NCI-H510A (cell line): ENCODE measurements around the gene CRYGB.
"Not testable (repeated sequence)": the region's sequence is repeated elsewhere in the genome, so short reads cannot be mapped to it uniquely, and the experiment has no call there.

Experiments
- DNase-seq: peaks from one replicate; lab custom pipeline; 2025; lab: John Stamatoyannopoulos, UW

The CRYGB gene

GRCh38 chr2:208112969-208113368 lies 33.0 kb downstream of the CRYGB start:
- peak; percentile 73 for DNase-seq

DNA sequence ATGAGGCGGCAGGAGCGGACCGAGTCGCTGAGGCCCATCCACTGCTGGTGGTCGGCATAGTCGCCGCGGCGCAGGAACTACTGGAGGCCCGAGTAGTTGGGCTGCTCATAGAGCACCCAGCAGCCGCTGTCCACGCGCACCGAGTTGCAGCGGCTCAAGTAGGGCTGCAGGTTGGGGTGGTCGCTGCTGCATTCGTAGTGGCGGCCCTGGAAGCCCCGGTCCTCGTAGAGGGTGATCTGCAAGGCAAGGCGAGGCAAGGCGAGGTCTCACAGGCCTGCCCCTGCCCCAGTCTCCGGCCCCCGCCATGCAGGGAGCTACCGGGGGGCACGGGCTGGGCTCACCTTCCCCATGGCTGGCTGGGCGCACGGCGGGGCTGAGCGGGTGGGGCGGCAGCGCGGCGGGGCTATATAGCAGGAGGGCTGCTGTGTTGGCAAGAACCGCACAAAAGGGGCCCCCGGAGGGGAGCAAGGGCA lies 33.6 kb downstream of the CRYGB start:
- not testable (repeated sequence) for DNase-seq

GRCh38 chr2:208103616-208104015 lies 42.3 kb downstream of the CRYGB start:
- DNase-seq: no peak

GRCh38 chr2:208101716-208102631 lies 44.0 kb downstream of the CRYGB start:
- DNase-seq: no peak

DNA sequence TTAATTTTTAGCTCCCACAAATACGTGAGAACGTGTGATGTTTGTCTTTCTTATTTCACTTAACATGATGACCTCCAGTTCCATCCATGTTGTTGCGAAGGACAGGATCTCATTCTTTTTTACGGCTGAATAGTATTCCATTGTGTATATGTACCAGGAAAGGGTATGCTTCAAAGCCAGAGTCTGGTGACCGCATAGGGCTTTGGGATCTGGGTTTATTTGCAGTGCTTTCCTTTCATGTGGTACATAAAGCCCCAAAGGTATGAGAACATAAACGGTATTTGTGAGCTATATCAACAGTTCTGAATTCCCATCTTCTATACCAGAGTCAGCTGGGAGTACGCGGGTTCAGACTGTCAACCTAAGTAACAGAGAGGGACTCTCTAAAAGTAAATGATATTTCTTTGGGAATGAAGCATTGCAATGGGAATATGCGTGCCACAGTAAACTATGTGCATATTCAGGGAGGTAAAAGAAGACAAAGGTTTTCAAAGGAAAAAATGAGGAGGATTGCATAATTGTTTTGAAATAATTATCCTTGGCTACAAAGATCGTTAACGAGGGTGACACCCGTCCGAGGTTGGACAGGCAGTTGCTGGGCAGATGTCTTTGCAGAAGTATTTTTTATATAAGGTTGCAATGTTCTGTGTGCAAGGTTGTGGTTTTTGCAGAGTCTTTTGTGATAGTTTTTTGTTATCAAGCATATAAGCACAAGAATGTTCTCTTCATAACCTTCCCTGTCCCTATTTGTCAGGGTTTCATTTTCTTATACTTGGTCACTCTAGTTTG lies 46.1 kb downstream of the CRYGB start:
- no peak for DNase-seq

DNA sequence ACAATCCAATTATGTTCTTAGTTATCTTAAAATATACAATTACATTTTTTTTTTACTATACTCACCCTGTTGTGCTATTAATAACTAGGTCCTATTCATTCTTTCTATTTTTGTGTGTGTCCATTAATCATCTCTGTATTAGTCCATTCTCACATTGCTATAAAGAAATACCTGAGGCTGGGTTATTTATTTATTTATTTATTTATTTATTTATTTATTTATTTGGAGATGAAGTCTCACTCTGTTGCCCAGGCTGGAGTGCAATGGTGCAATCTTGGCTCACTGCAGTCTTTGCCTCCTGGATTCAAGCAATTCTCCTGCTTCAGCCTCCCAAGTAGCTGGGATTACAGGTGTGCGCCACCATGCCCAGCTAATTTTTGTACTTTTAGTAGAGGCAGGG lies 47.3 kb downstream of the CRYGB start:
- not testable (repeated sequence) for DNase-seq

- no peak for DNase-seq
Observed at GRCh38 chr2:208098267-208098666, 47.7 kb downstream of the CRYGB start.

DNA sequence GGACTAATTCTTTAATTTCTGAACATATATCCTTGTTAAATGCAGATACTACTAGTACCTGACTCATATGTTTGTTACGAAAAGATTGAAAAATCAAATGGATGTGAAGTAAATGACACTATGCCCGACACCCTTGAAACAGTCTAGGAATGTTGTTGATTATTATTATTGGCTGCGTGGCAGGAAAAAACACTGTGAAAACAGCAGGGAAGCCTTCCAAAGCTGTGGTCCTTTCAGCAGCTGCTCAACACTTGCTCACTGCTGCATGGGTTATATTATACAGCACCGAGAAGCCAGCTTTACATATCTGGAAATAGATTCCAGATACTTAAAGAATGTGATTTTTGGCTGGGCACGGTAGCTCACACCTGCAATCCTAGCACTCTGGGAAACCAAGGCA lies 48.2 kb downstream of the CRYGB start:
- no peak for DNase-seq

DNA sequence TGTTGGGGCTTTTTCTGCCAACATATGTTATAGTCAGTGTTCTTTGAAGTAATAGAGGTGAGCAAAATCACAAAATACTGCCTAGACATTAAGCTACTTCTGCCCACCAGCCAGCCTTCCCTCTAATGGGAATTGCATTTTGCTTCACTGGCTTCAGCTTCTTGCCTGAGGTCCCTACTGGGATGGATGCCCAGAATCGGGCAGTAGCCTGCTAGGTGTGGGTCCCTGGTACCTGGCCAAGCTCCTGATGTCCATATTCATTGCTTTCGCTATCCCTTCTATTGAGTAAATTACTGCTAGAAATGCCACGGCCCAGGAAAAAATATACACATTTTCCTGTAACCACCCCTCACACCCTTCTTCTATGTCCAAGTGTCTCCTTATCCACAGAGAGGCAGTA lies 48.6 kb downstream of the CRYGB start:
- no peak for DNase-seq

DNA sequence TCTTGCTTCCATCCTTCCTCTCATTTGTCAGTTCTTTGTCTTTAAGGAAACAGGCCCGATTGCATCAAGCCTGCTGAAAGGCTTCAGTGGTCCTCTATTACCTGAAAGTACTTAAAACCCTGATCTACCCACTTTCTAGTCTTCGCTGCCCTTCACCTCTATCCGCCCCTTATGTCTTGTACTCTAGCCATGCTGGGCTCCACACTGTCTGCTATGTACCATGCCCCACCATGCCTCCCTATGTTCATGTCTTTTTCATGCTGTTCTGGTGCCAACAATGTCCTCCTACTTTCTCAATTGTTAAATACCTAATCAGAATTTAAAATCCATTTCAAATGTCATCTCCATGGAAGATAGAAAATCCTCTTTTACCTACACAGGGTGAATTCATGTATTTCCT lies 49.9 kb downstream of the CRYGB start:
- no peak for DNase-seq

DNA sequence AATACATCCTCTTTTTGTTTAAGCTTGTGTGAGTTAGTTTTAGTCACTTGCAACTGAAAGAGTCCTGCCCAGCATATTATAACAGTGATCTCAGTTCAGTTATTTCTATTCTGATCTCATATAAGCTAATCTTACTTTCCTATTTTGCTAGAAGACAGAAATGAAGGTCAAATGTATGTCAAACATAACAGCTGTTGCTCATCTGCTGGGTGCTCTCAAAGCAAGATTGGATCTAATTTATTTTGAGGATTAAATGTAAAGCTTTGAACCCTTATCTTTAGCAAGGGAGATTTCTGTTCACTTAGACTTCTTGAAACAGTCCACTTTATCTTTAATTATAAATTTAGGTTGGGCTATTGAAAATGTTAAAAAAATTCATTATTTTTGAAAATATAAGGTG lies 52.8 kb downstream of the CRYGB start:
- no peak for DNase-seq
